ENCODE results near the gene NEK6.

Gene NEK6

DNA sequence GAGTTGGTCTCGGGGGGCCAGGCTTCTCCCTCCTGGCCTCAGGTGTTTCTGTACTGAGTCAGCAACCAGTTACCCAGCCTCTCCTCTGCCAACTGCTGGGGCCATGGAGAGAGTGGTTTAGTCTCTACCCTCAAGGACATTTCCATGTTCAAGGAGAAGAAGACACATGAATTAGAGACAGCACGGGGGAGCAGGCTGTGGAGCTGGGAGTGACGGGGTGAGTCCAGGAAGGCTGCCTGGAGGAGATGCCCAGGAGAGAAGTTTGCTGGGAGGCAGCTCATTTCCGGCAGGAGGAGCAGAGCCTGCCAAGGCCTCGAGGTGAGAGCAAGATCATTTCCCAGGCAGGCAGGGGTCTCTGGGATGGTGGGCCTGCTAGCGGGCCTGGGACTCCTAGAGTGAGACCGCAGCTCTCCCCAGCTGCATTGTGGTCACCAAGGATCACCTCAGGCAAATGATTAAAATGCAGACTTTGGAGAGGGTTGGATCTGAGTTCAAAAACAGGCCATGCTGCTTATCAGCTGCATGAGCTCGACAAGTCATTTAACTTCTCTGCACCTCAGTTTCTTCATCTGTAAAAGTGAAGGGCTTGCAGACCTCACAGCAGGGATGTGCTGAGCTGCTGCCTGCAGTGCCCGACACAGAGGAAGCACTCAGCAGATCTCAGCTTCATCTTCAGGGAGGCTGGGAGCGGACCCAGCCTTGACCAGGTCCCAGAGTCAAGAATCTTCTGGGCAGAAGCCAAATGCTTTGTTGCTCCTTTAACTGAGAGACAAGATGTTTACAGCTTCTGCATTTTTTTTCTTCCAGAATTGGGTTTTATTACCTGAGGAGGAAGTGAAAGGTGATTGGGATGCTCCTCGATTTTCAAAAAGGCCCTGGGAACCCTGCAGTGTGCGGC, 35.2 kb downstream of the NEK6 start:
- Histone ChIP-seq H3K23ac (ENCODE audit: low read length in 2 of 2) (peak overlapping the region in 1 of 2 experiments; percentile 46), H3K18ac (ENCODE audit: low read depth in 1 of 2, low read length in 2 of 2) (peak overlapping the region; percentile 89 to 97), H3K36me3 (ENCODE audit: control insufficient read depth in 1 of 2, insufficient read depth in 2 of 2, low read depth in 1 of 2, low read length in 2 of 2) (peaks cover 63 to 66% of the 10 kb centered on the region in 2 experiments), H3K9me3 (ENCODE audit: control insufficient read depth, low read length) (no peaks in the 10 kb centered on the region), H3K4me1 (ENCODE audit: control insufficient read depth, insufficient read depth, low read depth, low read length) (peaks cover 85% of the 10 kb centered on the region), H2BK12ac (ENCODE audit: low read length in 2 of 2) (peak overlapping the region; percentile 44 to 89), H2BK5ac (ENCODE audit: low read depth, low read length, poor library complexity, severe bottlenecking) (no peak overlapping the region), H3K14ac (ENCODE audit: low read length in 2 of 2) (peak overlapping the region in 1 of 2 experiments; percentile 69), H2AK5ac (ENCODE audit: low read length, severe bottlenecking) (peak overlapping the region; percentile 94), H3K4ac (ENCODE audit: low read depth in 1 of 2, low read length in 2 of 2) (peak overlapping the region; percentile 89 to 95), H4K8ac (ENCODE audit: low read length) (peak overlapping the region; percentile 90), H3K79me1 (replicated peaks; ENCODE audit: low read length, poor library complexity, severe bottlenecking) (no peaks in the 10 kb centered on the region), H3K4me2 (ENCODE audit: low read length, poor library complexity, severe bottlenecking) (no peak overlapping the region), H3K4me3 (ENCODE audit: insufficient read depth in 1 of 2, low read depth in 1 of 2, low read length in 2 of 2) (no peak overlapping the region), H4K91ac (ENCODE audit: low read length) (peak overlapping the region; percentile 90), H3K9ac (ENCODE audit: low read length) (peak overlapping the region; percentile 4), H2AFZ (ENCODE audit: low read depth, low read length) (no peak overlapping the region), H3K27me3 (ENCODE audit: control insufficient read depth in 1 of 2, insufficient read depth in 1 of 2, low read length in 2 of 2) (no peaks in the 10 kb centered on the region), H2BK120ac (ENCODE audit: low read depth, low read length) (peak overlapping the region; percentile 78), H2BK15ac (ENCODE audit: low read depth, poor library complexity, severe bottlenecking) (peak overlapping the region; percentile 89), H3K27ac (ENCODE audit: low read length, poor library complexity, severe bottlenecking) (peak overlapping the region; percentile 42)
- 60% methylated on average over 12 of the region's 12 CpGs for WGBS
- DNase-seq, result no peak

- Histone ChIP-seq H3K4me1 (ENCODE audit: control insufficient read depth, insufficient read depth, low read depth, low read length) (peaks cover 88% of the 10 kb centered on the region), H2AFZ (ENCODE audit: low read depth, low read length) (no peak overlapping the region), H4K91ac (ENCODE audit: low read length) (peak overlapping the region; percentile 81), H3K18ac (ENCODE audit: low read depth in 1 of 2, low read length in 2 of 2) (peak overlapping the region; percentile 65 to 93), H2BK15ac (ENCODE audit: low read depth, poor library complexity, severe bottlenecking) (no peak overlapping the region), H3K23ac (ENCODE audit: low read length in 2 of 2) (peak overlapping the region in 1 of 2 experiments; percentile 23), H2BK5ac (ENCODE audit: low read depth, low read length, poor library complexity, severe bottlenecking) (no peak overlapping the region), H3K4ac (ENCODE audit: low read depth in 1 of 2, low read length in 2 of 2) (peak overlapping the region; percentile 77 to 89), H3K27me3 (ENCODE audit: control insufficient read depth in 1 of 2, insufficient read depth in 1 of 2, low read length in 2 of 2) (no peaks in the 10 kb centered on the region), H2BK120ac (ENCODE audit: low read depth, low read length) (peak overlapping the region; percentile 62), H3K4me2 (ENCODE audit: low read length, poor library complexity, severe bottlenecking) (no peak overlapping the region), H3K9me3 (ENCODE audit: control insufficient read depth, low read length) (no peaks in the 10 kb centered on the region), H2BK12ac (ENCODE audit: low read length in 2 of 2) (peak overlapping the region; percentile 89 to 95), H3K27ac (ENCODE audit: low read length, poor library complexity, severe bottlenecking) (peak overlapping the region; percentile 42), H4K8ac (ENCODE audit: low read length) (peak overlapping the region; percentile 76), H3K79me1 (replicated peaks; ENCODE audit: low read length, poor library complexity, severe bottlenecking) (no peaks in the 10 kb centered on the region), H3K36me3 (ENCODE audit: control insufficient read depth in 1 of 2, insufficient read depth in 2 of 2, low read depth in 1 of 2, low read length in 2 of 2) (peaks cover 61 to 66% of the 10 kb centered on the region in 2 experiments), H3K9ac (ENCODE audit: low read length) (peak overlapping the region; percentile 26), H3K4me3 (ENCODE audit: insufficient read depth in 1 of 2, low read depth in 1 of 2, low read length in 2 of 2) (no peak overlapping the region), H2AK5ac (ENCODE audit: low read length, severe bottlenecking) (peak overlapping the region; percentile 66), H3K14ac (ENCODE audit: low read length in 2 of 2) (peak overlapping the region in 1 of 2 experiments; percentile 80)
- DNase-seq, result peak; percentile 55
- 69% methylated on average over 17 of the region's 17 CpGs for WGBS
These were observed 36.2 kb downstream of the NEK6 start for GRCh38 chr9:124293718-124294506.

- peak overlapping the region; percentile 88 for H4K8ac ChIP-seq (ENCODE audit: low read length)
- no peaks in the 10 kb centered on the region for H3K27me3 ChIP-seq (ENCODE audit: control insufficient read depth in 1 of 2, insufficient read depth in 1 of 2, low read length in 2 of 2)
- H3K4ac ChIP-seq (ENCODE audit: low read depth in 1 of 2, low read length in 2 of 2), result peak overlapping the region; percentile 61 to 97
- no peak overlapping the region for H3K23ac ChIP-seq (ENCODE audit: low read length in 2 of 2)
- peak overlapping the region; percentile 95 to 98 for H2BK12ac ChIP-seq (ENCODE audit: low read length in 2 of 2)
- H3K18ac ChIP-seq (ENCODE audit: low read depth in 1 of 2, low read length in 2 of 2), result peak overlapping the region; percentile 56 to 98
- WGBS, result 27% methylated on average over 18 of the region's 18 CpGs
- H3K36me3 ChIP-seq (ENCODE audit: control insufficient read depth in 1 of 2, insufficient read depth in 2 of 2, low read depth in 1 of 2, low read length in 2 of 2), result peaks cover 50 to 53% of the 10 kb centered on the region in 2 experiments
- H4K91ac ChIP-seq (ENCODE audit: low read length), result peak overlapping the region; percentile 98
- peak; percentile 90 for DNase-seq
- H3K4me2 ChIP-seq (ENCODE audit: low read length, poor library complexity, severe bottlenecking), result no peak overlapping the region
- H3K9me3 ChIP-seq (ENCODE audit: control insufficient read depth, low read length), result no peaks in the 10 kb centered on the region
- H2AFZ ChIP-seq (ENCODE audit: low read depth, low read length), result no peak overlapping the region
- H2BK120ac ChIP-seq (ENCODE audit: low read depth, low read length), result peak overlapping the region; percentile 90
- peak overlapping the region; percentile 13 for H2BK15ac ChIP-seq (ENCODE audit: low read depth, poor library complexity, severe bottlenecking)
- no peak overlapping the region for H3K9ac ChIP-seq (ENCODE audit: low read length)
- H3K79me1 ChIP-seq (replicated peaks; ENCODE audit: low read length, poor library complexity, severe bottlenecking), result no peaks in the 10 kb centered on the region
- H2BK5ac ChIP-seq (ENCODE audit: low read depth, low read length, poor library complexity, severe bottlenecking), result no peak overlapping the region
- H2AK5ac ChIP-seq (ENCODE audit: low read length, severe bottlenecking), result peak overlapping the region; percentile 82
- H3K14ac ChIP-seq (ENCODE audit: low read length in 2 of 2), result peak overlapping the region in 1 of 2 experiments; percentile 93
- peaks cover 90% of the 10 kb centered on the region for H3K4me1 ChIP-seq (ENCODE audit: control insufficient read depth, insufficient read depth, low read depth, low read length)
- H3K4me3 ChIP-seq (ENCODE audit: insufficient read depth in 1 of 2, low read depth in 1 of 2, low read length in 2 of 2), result no peak overlapping the region
- H3K27ac ChIP-seq (ENCODE audit: low read length, poor library complexity, severe bottlenecking), result peak overlapping the region; percentile 92
These were observed 37.5 kb downstream of the NEK6 start for GRCh38 chr9:124295159-124295794.

Measured in mesenchymal stem cell (in vitro differentiated cells and primary cell).